Neutrophil (primary cell): Measurements from ENCODE around the gene SULT2B1.
A peak's percentile ranks its signal among the peaks of the same experiment; 100 is the strongest.

Experiments used
- H3K27ac ChIP-seq: fragments of 200-600 bp; sonication (generic); 2 replicates; pipeline ENCODE4 v1.5.1; 2016; ENCODE audit warnings: mild to moderate bottlenecking, moderate library complexity
- H3K27me3 ChIP-seq: fragments of 200-600 bp; sonication (generic); 2 replicates; pipeline ENCODE4 v1.6.0; 2016; ENCODE audit warnings: mild to moderate bottlenecking
- H3K36me3 ChIP-seq: fragments of 200-600 bp; sonication (generic); 2 replicates; pipeline ENCODE4 v1.5.1; 2017
- H3K4me1 ChIP-seq, 2 experiments: fragments of 200-600 bp in 1 of 2; sonication (generic) in 1 of 2; 1 replicate in 1 of 2; 2 replicates in 1 of 2; pipeline versions ENCODE4 v1.5.1 to v1.6.1; 2013 to 2016; ENCODE audit warnings: low read depth in 1 of 2, low read length in 1 of 2, mild to moderate bottlenecking in 1 of 2, moderate library complexity in 1 of 2; ENCODE audit not compliant: control insufficient read depth in 1 of 2, insufficient read depth in 1 of 2
- H3K4me3 ChIP-seq, 2 experiments: fragments of 200-600 bp in 1 of 2; sonication (generic) in 1 of 2; 1 replicate in 1 of 2; 2 replicates in 1 of 2; pipeline ENCODE4 v1.5.1; 2013 to 2016; ENCODE audit warnings: low read depth in 1 of 2, low read length in 1 of 2, mild to moderate bottlenecking in 1 of 2, moderate library complexity in 1 of 2
- H3K9me3 ChIP-seq: fragments of 200-600 bp; sonication (generic); 2 replicates; pipeline ENCODE4 v1.5.1; 2016
- CTCF ChIP-seq: fragments of 200-600 bp; sonication (generic); IDR thresholded peaks from 2 replicates; pipeline ENCODE4 v1.5.1; 2016; ENCODE audit warnings: antibody characterized with exemption

SULT2B1 gene

GRCh38 chr19:48582168-48582567 is 30.2 kb downstream of the SULT2B1 start:
- peaks cover 16% of the 10 kb centered on the region for H3K27me3 ChIP-seq
- no peak overlapping the region for H3K27ac ChIP-seq
- no peak for TF ChIP-seq CTCF
- H3K9me3 ChIP-seq: no peaks in the 10 kb centered on the region
- peaks cover 0 to 4% of the 10 kb centered on the region in 2 experiments for H3K4me1 ChIP-seq
- no peak overlapping the region for H3K4me3 ChIP-seq
- no peaks in the 10 kb centered on the region for H3K36me3 ChIP-seq

- Histone ChIP-seq H3K9me3 (no peaks in the 10 kb centered on the region), H3K27me3 (peaks cover 28% of the 10 kb centered on the region), H3K4me3 (no peak overlapping the region), H3K36me3 (no peaks in the 10 kb centered on the region), H3K27ac (no peak overlapping the region), H3K4me1 (peaks cover 9 to 11% of the 10 kb centered on the region in 2 experiments)
- TF ChIP-seq CTCF: no peak
Measured at GRCh38 chr19:48587387-48587786, 35.4 kb downstream of the SULT2B1 start.

- Histone ChIP-seq H3K27me3 (peaks cover 28% of the 10 kb centered on the region), H3K9me3 (no peaks in the 10 kb centered on the region), H3K27ac (no peak overlapping the region), H3K4me3 (peak overlapping the region; percentile 57 to 61), H3K4me1 (peaks cover 9 to 11% of the 10 kb centered on the region in 2 experiments), H3K36me3 (no peaks in the 10 kb centered on the region)
- TF ChIP-seq CTCF: peak; percentile 91
Measured at GRCh38 chr19:48588670-48589401, 36.9 kb downstream of the SULT2B1 start.

- TF ChIP-seq CTCF: no peak
- H3K9me3 ChIP-seq: no peaks in the 10 kb centered on the region
- H3K4me3 ChIP-seq: no peak overlapping the region
- peaks cover 21% of the 10 kb centered on the region for H3K27me3 ChIP-seq
- H3K36me3 ChIP-seq: no peaks in the 10 kb centered on the region
- H3K27ac ChIP-seq: no peak overlapping the region
- peaks cover 8 to 9% of the 10 kb centered on the region in 2 experiments for H3K4me1 ChIP-seq
Measured at GRCh38 chr19:48591021-48591420, 39.0 kb downstream of the SULT2B1 start.

- Histone ChIP-seq H3K27ac (no peak overlapping the region), H3K4me1 (no peaks in the 10 kb centered on the region), H3K27me3 (peaks cover 7% of the 10 kb centered on the region), H3K4me3 (no peak overlapping the region), H3K9me3 (no peaks in the 10 kb centered on the region), H3K36me3 (no peaks in the 10 kb centered on the region)
- no peak for TF ChIP-seq CTCF
Measured at GRCh38 chr19:48595171-48595570, 43.2 kb downstream of the SULT2B1 start.
